Neural cell (in vitro differentiated cells): ENCODE results near the gene SURF4.

Source experiments
- EZH2 ChIP-seq: fragments of 200-600, 300-800 bp; shearing (Covaris generic), sonication (generic); IDR thresholded peaks from 2 replicates; pipeline ENCODE4 v1.6.1; 2014; ENCODE audit warnings: antibody characterized with exemption, low read length, borderline replicate concordance, mild to moderate bottlenecking; ENCODE audit not compliant: insufficient read depth, poor library complexity, severe bottlenecking
- POLR2AphosphoS5 ChIP-seq: IDR thresholded peaks from 2 replicates; pipeline ENCODE4 v1.6.1; 2012
- RAD21 ChIP-seq: fragments of 450-650 bp; conservative IDR thresholded peaks from 2 replicates; pipeline ENCODE4 v1.6.1; 2014; ENCODE audit warnings: antibody characterized with exemption, mild to moderate bottlenecking, moderate library complexity
- TF ChIP-seq, protein P1 (sequence below): fragments of 450-650 bp; IDR thresholded peaks from 2 replicates; pipeline ENCODE4 v1.5.1; 2014; ENCODE audit warnings: antibody characterized with exemption, mild to moderate bottlenecking, moderate library complexity; ENCODE audit not compliant: poor library complexity, severe bottlenecking

- TF ChIP-seq EZH2 (no peak), POLR2AphosphoS5 (no peak), RAD21 (no peak)
- TF ChIP-seq, protein P1, sequence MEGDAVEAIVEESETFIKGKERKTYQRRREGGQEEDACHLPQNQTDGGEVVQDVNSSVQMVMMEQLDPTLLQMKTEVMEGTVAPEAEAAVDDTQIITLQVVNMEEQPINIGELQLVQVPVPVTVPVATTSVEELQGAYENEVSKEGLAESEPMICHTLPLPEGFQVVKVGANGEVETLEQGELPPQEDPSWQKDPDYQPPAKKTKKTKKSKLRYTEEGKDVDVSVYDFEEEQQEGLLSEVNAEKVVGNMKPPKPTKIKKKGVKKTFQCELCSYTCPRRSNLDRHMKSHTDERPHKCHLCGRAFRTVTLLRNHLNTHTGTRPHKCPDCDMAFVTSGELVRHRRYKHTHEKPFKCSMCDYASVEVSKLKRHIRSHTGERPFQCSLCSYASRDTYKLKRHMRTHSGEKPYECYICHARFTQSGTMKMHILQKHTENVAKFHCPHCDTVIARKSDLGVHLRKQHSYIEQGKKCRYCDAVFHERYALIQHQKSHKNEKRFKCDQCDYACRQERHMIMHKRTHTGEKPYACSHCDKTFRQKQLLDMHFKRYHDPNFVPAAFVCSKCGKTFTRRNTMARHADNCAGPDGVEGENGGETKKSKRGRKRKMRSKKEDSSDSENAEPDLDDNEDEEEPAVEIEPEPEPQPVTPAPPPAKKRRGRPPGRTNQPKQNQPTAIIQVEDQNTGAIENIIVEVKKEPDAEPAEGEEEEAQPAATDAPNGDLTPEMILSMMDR, result peak; percentile 29
Measured at GRCh38 chr9:133375116-133375723, 640 bp downstream of the SURF4 start.
